IMR-90 (cell line): Measurements from ENCODE around the gene AHNAK2. TPM values are rescaled to one million over a fixed set of nuclear protein-coding genes. Genes with fewer than 3 reads are reported as not detected.

ENCODE experiments used
- ATAC-seq: fragments of 200-7000 bp; cut with Tn5 transposase; 2 replicates; pipeline ENCODE4 v1.9.1; 2020; ENCODE audit warnings: low read depth, mild to moderate bottlenecking, moderate library complexity
- BruUV-seq: library from RNA; stranded (reverse); fragments of 400-500 nt; replicated peaks from 2 replicates; lab custom pipeline; 2021; lab: Mats Ljungman, UMichigan
- CTCF ChIA-PET: fragments of 300-600 bp; formaldehyde crosslinking; extraction: SDS; loops from one replicate; lab custom pipeline; 2021; ENCODE audit warnings: antibody characterized with exemption; lab: Yijun Ruan, JAX
- POLR2A ChIA-PET: fragments of 300-600 bp; sonication (Branson Sonifier 250); formaldehyde crosslinking; loops from one replicate; lab custom pipeline; 2022; ENCODE audit warnings: antibody characterized with exemption; ENCODE audit not compliant: unreplicated experiment; lab: Charles Lee
- DNase-seq: peaks from one replicate; pipeline ENCODE4 v3.0.0; 2013
- H2AFZ ChIP-seq: replicated peaks from 2 replicates; pipeline ENCODE3; 2013; ENCODE audit warnings: low read length, mild to moderate bottlenecking; ENCODE audit not compliant: poor library complexity
- H2AK5ac ChIP-seq: 2 replicates; pipeline ENCODE4 v1.6.1; 2013; ENCODE audit warnings: low read depth, low read length, inconsistent platforms
- H2AK9ac ChIP-seq: replicated peaks from 2 replicates; pipeline ENCODE3; 2013; ENCODE audit warnings: mild to moderate bottlenecking, low read depth, low read length, moderate library complexity; ENCODE audit not compliant: poor library complexity
- H2BK120ac ChIP-seq: 2 replicates; pipeline ENCODE4 v1.6.1; 2013; ENCODE audit warnings: low read depth, low read length, inconsistent platforms
- H2BK15ac ChIP-seq: 3 replicates; pipeline ENCODE4 v1.6.1; 2013; ENCODE audit warnings: low read depth, low read length, inconsistent platforms
- H2BK20ac ChIP-seq: 2 replicates; pipeline ENCODE4 v1.6.1; 2013; ENCODE audit warnings: low read depth, mild to moderate bottlenecking, inconsistent platforms, low read length, moderate library complexity
- H2BK5ac ChIP-seq: 2 replicates; pipeline ENCODE4 v1.6.1; 2013; ENCODE audit warnings: mild to moderate bottlenecking, low read depth, low read length, inconsistent platforms; ENCODE audit not compliant: poor library complexity, severe bottlenecking
- H3K14ac ChIP-seq: replicated peaks from 2 replicates; pipeline ENCODE4 v1.6.1; 2013; ENCODE audit warnings: low read depth, low read length, inconsistent platforms
- H3K18ac ChIP-seq: 2 replicates; pipeline ENCODE4 v1.6.1; 2013; ENCODE audit warnings: low read depth, low read length, control low read depth
- H3K23ac ChIP-seq: 2 replicates; pipeline ENCODE4 v1.6.1; 2013; ENCODE audit warnings: low read depth, low read length, inconsistent platforms
- H3K27ac ChIP-seq: 2 replicates; pipeline ENCODE4 v1.5.1; 2013; ENCODE audit warnings: mild to moderate bottlenecking, control low read depth, low read length; ENCODE audit not compliant: insufficient read depth
- H3K27me3 ChIP-seq: 2 replicates; pipeline ENCODE4 v1.6.1; 2013; ENCODE audit warnings: low read length; ENCODE audit not compliant: control insufficient read depth, insufficient read depth
- H3K36me3 ChIP-seq: 2 replicates; pipeline ENCODE4 v1.6.1; 2013; ENCODE audit warnings: low read length, mixed read lengths; ENCODE audit not compliant: control insufficient read depth, insufficient read depth
- H3K4ac ChIP-seq: 2 replicates; pipeline ENCODE4 v1.6.1; 2013; ENCODE audit warnings: low read depth, low read length, inconsistent platforms
- H3K4me1 ChIP-seq: 2 replicates; pipeline ENCODE4 v1.6.1; 2013; ENCODE audit warnings: low read length, mixed read lengths; ENCODE audit not compliant: control insufficient read depth, insufficient read depth
- H3K4me2 ChIP-seq: 2 replicates; pipeline ENCODE4 v1.6.1; 2013; ENCODE audit warnings: low read depth, mild to moderate bottlenecking, control low read depth, low read length, moderate library complexity
- H3K4me3 ChIP-seq: 2 replicates; pipeline ENCODE4 v1.5.1; 2013; ENCODE audit warnings: low read depth, mild to moderate bottlenecking, control low read depth, low read length, moderate library complexity; ENCODE audit not compliant: insufficient read depth
- H3K56ac ChIP-seq: 2 replicates; pipeline ENCODE4 v1.6.1; 2013; ENCODE audit warnings: low read length, inconsistent platforms; ENCODE audit not compliant: insufficient read depth; ENCODE audit errors: extremely low read depth
- H3K79me1 ChIP-seq, 2 experiments: 2 replicates each; pipeline ENCODE4 v1.6.1; 2013; ENCODE audit warnings: low read length in 2 of 2, inconsistent platforms in 1 of 2, low read depth in 1 of 2
- H3K9ac ChIP-seq: 2 replicates; pipeline ENCODE4 v1.6.1; 2013; ENCODE audit warnings: low read depth, low read length, control low read depth
- H3K9me1 ChIP-seq: 2 replicates; pipeline ENCODE4 v1.6.1; 2013; ENCODE audit warnings: low read length, inconsistent platforms; ENCODE audit not compliant: insufficient read depth
- H3K9me3 ChIP-seq: 2 replicates; pipeline ENCODE4 v1.6.1; 2013; ENCODE audit warnings: low read length; ENCODE audit not compliant: control insufficient read depth, insufficient read depth
- H4K20me1 ChIP-seq: 2 replicates; pipeline ENCODE4 v1.6.1; 2013; ENCODE audit warnings: low read length, inconsistent platforms; ENCODE audit not compliant: insufficient read depth
- H4K5ac ChIP-seq: 2 replicates; pipeline ENCODE4 v1.6.1; 2013; ENCODE audit warnings: mild to moderate bottlenecking, low read depth, low read length, control low read depth
- H4K8ac ChIP-seq, 2 experiments: 2 replicates each; pipeline ENCODE4 v1.6.1; 2013; ENCODE audit warnings: low read depth in 2 of 2, low read length in 2 of 2, control low read depth in 1 of 2, inconsistent platforms in 1 of 2
- H4K91ac ChIP-seq: 2 replicates; pipeline ENCODE4 v1.6.1; 2013; ENCODE audit warnings: low read depth, low read length, inconsistent platforms; ENCODE audit not compliant: insufficient read depth
- CHD1 ChIP-seq: IDR thresholded peaks from 2 replicates; pipeline ENCODE4 v1.6.1; 2012; ENCODE audit warnings: low read depth, low read length, improper control_type of control experiment
- MAFK ChIP-seq: IDR thresholded peaks from 2 replicates; pipeline ENCODE4 v1.6.1; 2012; ENCODE audit warnings: low read depth, low read length, improper control_type of control experiment
- MXI1 ChIP-seq: IDR thresholded peaks from 2 replicates; pipeline ENCODE4 v1.6.1; 2012; ENCODE audit warnings: low read depth, mild to moderate bottlenecking, low read length, moderate library complexity, borderline replicate concordance
- RAD21 ChIP-seq: IDR thresholded peaks from 2 replicates; pipeline ENCODE4 v1.6.1; 2012; ENCODE audit warnings: low read length, improper control_type of control experiment
- RFX5 ChIP-seq: IDR thresholded peaks from 2 replicates; pipeline ENCODE4 v1.8.0; 2012; ENCODE audit warnings: low read depth, mild to moderate bottlenecking, low read length, moderate library complexity
- SMC3 ChIP-seq: fragments of 150-350 bp; IDR thresholded peaks from 2 replicates; pipeline ENCODE4 v1.6.1; 2016; ENCODE audit warnings: low read depth, mild to moderate bottlenecking, antibody characterized with exemption, low read length, moderate library complexity
- WGBS, 2 experiments: methylation state at CpG; one replicate each; pipeline versions ENCODE4 v1.1.5 to v1.1.7; 2013; ENCODE audit warnings: missing lambda C conversion rate in 2 of 2; ENCODE audit not compliant: insufficient read length in 1 of 2; ENCODE audit errors: extremely low coverage in 2 of 2; 5-methylcytosine and 5-hydroxymethylcytosine counted together
- dilution Hi-C: fragments of 300-500 bp; cut with HindIII; formaldehyde crosslinking; loops from one replicate; pipeline ENCODE4 v1.14.3; 2018; ENCODE audit warnings: low sequenced_read_pairs; ENCODE audit not compliant: unreplicated experiment
- in situ Hi-C: fragments of 300-500 bp; cut with MboI; formaldehyde crosslinking; loops from 3 replicates; pipeline ENCODE4 v1.14.3; 2019; ENCODE audit warnings: low sequenced_read_pairs, inconsistent platforms, mixed read lengths
- intact Hi-C: fragments of 100-400 bp; cut with micrococcal nuclease; formaldehyde crosslinking; loops from 2 replicates; pipeline ENCODE4 v1.10.0; 2022
- polyA plus RNA-seq, 3 experiments: library from polyadenylated mRNA; depleted of rRNA; stranded (reverse); fragments of >200 nt; gene quantifications; 2 replicates each; pipeline ENCODE4 v1.2.3, GENCODE V29; 2012; ENCODE audit warnings: low replicate concordance in 1 of 3
- total RNA-seq: library from RNA; depleted of rRNA; stranded (reverse); fragments of >200 nt; gene quantifications from 2 replicates; pipeline ENCODE4 v1.2.3, GENCODE V29; 2012
- TF ChIP-seq, protein P1 (sequence below): fragments of 150-350 bp; IDR thresholded peaks from 2 replicates; pipeline ENCODE4 v1.6.1; 2017; ENCODE audit warnings: mild to moderate bottlenecking, antibody characterized with exemption, low read length, low read depth

The AHNAK2 gene
- total and polyA plus RNA-seq, 2 of the 4 experiments (the other 2 are of a cell fraction): 2.6 to 7.9 TPM

DNA sequence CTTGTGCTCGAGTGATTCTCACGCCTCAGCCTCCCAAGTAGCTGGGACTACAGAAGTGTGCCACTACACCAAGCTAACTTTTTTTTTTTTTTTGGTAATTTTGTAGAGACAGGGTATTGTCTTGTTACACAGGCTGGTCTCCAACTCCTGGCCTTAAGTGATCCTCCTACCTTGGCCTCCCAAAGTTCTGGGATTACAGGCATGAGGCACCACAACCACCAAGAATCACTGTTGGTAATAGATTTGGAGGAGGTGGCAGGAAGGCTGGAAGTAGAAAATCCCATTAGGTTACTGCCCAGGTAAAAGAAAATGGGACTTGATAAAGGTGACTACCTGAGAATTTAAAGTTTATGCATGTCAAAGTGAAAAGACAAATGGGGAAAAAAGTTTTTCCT, 44.1 kb upstream of the AHNAK2 start:
- Histone ChIP-seq H3K4ac (peak overlapping the region; percentile 33; the same call in 1 of the 2 replicates), H4K91ac (no peak overlapping the region), H3K18ac (no peak overlapping the region), H2AFZ (no peak overlapping the region), H2BK5ac (no peak overlapping the region), H3K4me1 (peaks cover 12% of the 10 kb centered on the region), H3K27me3 (no peaks in the 10 kb centered on the region), H2BK20ac (no peak overlapping the region), H3K27ac (no peak overlapping the region; the same call in 1 of the 2 replicates), H3K4me3 (no peak overlapping the region), H3K36me3 (no peaks in the 10 kb centered on the region), H3K23ac (peak overlapping the region; percentile 86; the same call in 1 of the 2 replicates), H3K4me2 (peak overlapping the region; percentile 98), H2AK5ac (peak overlapping the region; percentile 87; the same call in 1 of the 2 replicates), H2AK9ac (no peak overlapping the region), H3K9me1 (0 out of 2 replicates have a peak, but pooled peaks cover 5% of the 10 kb centered on the region), H2BK120ac (no peak overlapping the region), H4K20me1 (peaks cover 20% of the 10 kb centered on the region), H3K14ac (0 out of 2 replicates have a peak overlapping the region, but pooled peaks have one; percentile 94), H3K79me1 (peaks cover 10 to 21% of the 10 kb centered on the region in 2 experiments; a peak in 3 of 4 replicates), H2BK15ac (no peak overlapping the region), H4K8ac (peak overlapping the region in 1 of 2 experiments; percentile 84; a peak in 2 of 4 replicates), H3K9me3 (no peaks in the 10 kb centered on the region), H3K9ac (peak overlapping the region; percentile 81), H3K56ac (no peak overlapping the region; the same call in 1 of the 2 replicates), H4K5ac (no peak overlapping the region)
- intact Hi-C loops: no loop called here
- CTCF ChIA-PET: no interaction called here
- DNase-seq (no peak), ATAC-seq (no peak)
- POLR2A ChIA-PET: no interaction called here
- BruUV-seq: no TSS peak
- dilution Hi-C loops: no loop called here
- WGBS, 2 experiments: no CpG with 5 or more reads among the region's 2 CpGs
- TF ChIP-seq SMC3: no peak
- TF ChIP-seq RFX5: no peak
- TF ChIP-seq RAD21: no peak
- no peak for TF ChIP-seq MAFK
- TF ChIP-seq CHD1: no peak
- TF ChIP-seq, protein P1, sequence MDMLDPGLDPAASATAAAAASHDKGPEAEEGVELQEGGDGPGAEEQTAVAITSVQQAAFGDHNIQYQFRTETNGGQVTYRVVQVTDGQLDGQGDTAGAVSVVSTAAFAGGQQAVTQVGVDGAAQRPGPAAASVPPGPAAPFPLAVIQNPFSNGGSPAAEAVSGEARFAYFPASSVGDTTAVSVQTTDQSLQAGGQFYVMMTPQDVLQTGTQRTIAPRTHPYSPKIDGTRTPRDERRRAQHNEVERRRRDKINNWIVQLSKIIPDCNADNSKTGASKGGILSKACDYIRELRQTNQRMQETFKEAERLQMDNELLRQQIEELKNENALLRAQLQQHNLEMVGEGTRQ: no peak
- no peak for TF ChIP-seq MXI1
- in situ Hi-C loops: no loop called here
